PFSK-1 (cell line): ENCODE data around the gene PASK.

ENCODE experiments used
- FOXP2 ChIP-seq: optimal IDR thresholded peaks from 2 replicates; pipeline ENCODE3; 2011; ENCODE audit warnings: borderline replicate concordance, control low read depth, inconsistent platforms; ENCODE audit not compliant: insufficient read depth; ENCODE audit errors: extremely low read length, extremely low read depth
- POLR2AphosphoS5 ChIP-seq: IDR thresholded peaks from 2 replicates; pipeline ENCODE4 v1.6.1; 2012; ENCODE audit warnings: low read depth, mild to moderate bottlenecking, control low read depth, low read length, moderate library complexity
- REST ChIP-seq, 2 experiments: IDR thresholded peaks; 2 replicates each; pipeline versions ENCODE4 v1.6.1 to v1.8.0; 2011 to 2012; ENCODE audit warnings: low read depth in 2 of 2, low read length in 2 of 2, control low read depth in 1 of 2, inconsistent platforms in 1 of 2, mild to moderate bottlenecking in 1 of 2, moderate library complexity in 1 of 2; ENCODE audit not compliant: insufficient read depth in 1 of 2
- SIN3A ChIP-seq: IDR thresholded peaks from 2 replicates; pipeline ENCODE4 v1.6.1; 2012; ENCODE audit warnings: mild to moderate bottlenecking, low read length, moderate library complexity, borderline replicate concordance; ENCODE audit not compliant: insufficient read depth
- TAF1 ChIP-seq: IDR thresholded peaks from 2 replicates; pipeline ENCODE4 v1.6.1; 2012; ENCODE audit warnings: low read length, control low read depth, borderline replicate concordance; ENCODE audit not compliant: insufficient read depth

Gene PASK

GRCh38 chr2:241142593-241142992 lies 6.7 kb downstream of the PASK start:
- no peak for TF ChIP-seq SIN3A

- TF ChIP-seq TAF1 (no peak), POLR2AphosphoS5 (no peak), FOXP2 (no peak), REST (IDR thresholded peaks at IDR 0.05; ENCODE audit: insufficient read depth in 1 of 2, low read depth in 2 of 2, low read length in 2 of 2) (no peak)
Observed at GRCh38 chr2:241142063-241142462, 7.2 kb downstream of the PASK start.

GRCh38 chr2:241141214-241141770 lies 8.0 kb downstream of the PASK start:
- TF ChIP-seq POLR2AphosphoS5 (no peak), SIN3A (no peak), TAF1 (no peak), REST (IDR thresholded peaks at IDR 0.05; ENCODE audit: insufficient read depth in 1 of 2, low read depth in 2 of 2, low read length in 2 of 2) (no peak), FOXP2 (no peak)

DNA sequence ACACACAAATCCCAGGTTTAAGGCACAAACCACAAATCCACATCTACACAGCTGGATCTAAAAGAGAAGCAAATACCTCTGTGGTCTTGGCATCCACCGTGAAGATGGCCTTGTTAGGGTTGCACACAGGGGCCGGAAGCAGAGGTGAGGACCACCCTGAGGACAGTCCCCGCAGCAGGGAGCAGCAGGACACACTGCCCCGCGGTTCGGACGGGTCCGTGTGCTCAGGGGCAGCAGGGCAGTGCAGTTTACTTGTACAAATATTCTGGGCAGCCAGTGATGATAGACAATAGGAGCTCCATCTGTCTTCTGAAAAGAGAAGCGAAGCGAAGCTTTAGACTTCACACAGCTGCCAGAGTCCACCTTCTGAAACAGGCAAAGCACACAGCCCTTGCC lies 8.8 kb downstream of the PASK start:
- TF ChIP-seq FOXP2 (no peak), SIN3A (no peak), TAF1 (no peak), REST (IDR thresholded peaks at IDR 0.05; ENCODE audit: insufficient read depth in 1 of 2, low read depth in 2 of 2, low read length in 2 of 2) (no peak), POLR2AphosphoS5 (no peak)

DNA sequence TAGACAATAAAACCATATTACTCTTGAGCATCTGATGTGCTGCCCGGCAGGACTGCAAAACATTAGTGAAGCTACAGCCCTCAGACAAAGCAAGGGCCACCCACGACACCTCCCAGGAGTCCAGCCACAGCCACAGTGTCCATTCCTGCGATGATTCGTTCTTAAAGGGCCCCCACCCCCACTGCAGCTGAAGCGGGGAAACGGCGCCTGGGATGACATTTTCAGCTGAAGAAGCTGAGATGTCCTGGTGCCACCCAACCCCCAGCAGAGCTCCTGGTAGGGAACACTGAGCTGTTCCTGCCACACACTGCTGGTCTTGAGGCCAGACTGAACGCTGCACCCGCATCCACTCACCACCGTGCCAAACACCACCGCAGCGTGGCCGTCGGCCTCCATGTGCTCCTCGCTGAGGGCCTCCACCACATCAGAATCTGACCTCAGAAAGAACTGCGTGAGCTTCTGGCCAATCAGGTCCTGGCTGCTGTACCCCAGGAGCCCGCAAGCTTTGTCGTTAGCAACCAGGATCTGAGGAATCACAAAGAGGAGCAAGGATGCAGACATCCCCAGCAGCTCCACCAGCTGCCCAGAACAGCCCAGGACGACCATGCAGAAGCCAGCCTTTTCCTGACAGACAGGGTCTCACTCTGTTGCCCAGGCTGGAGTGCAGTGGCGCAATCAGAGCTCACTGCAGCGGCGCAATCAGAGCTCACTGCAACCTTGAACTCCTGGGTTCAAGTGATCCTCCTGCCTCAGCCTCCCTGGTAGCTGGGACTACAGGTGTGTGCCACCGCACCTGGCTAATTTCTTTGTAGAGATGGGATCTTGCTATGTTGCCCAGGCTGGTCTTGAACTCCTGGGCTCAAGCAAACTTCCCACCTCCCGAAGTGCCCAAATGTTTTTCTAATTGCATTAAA lies 9.5 kb downstream of the PASK start:
- TF ChIP-seq SIN3A (no peak), FOXP2 (no peak), REST (IDR thresholded peaks at IDR 0.05; ENCODE audit: insufficient read depth in 1 of 2, low read depth in 2 of 2, low read length in 2 of 2) (no peak), TAF1 (no peak), POLR2AphosphoS5 (no peak)
